GM21737 (cell line): ENCODE data around the gene EYA3.

ENCODE experiments used
- ATAC-seq: cut with Tn5 transposase; IDR thresholded peaks from one replicate; pipeline ENCODE4 v1.9.1; 2021; ENCODE audit warnings: mild to moderate bottlenecking, moderate library complexity; ENCODE audit not compliant: unreplicated experiment

Gene EYA3

GRCh38 chr1:28071813-28072212 lies 16.6 kb downstream of the EYA3 start:
- ATAC-seq = no peak

DNA sequence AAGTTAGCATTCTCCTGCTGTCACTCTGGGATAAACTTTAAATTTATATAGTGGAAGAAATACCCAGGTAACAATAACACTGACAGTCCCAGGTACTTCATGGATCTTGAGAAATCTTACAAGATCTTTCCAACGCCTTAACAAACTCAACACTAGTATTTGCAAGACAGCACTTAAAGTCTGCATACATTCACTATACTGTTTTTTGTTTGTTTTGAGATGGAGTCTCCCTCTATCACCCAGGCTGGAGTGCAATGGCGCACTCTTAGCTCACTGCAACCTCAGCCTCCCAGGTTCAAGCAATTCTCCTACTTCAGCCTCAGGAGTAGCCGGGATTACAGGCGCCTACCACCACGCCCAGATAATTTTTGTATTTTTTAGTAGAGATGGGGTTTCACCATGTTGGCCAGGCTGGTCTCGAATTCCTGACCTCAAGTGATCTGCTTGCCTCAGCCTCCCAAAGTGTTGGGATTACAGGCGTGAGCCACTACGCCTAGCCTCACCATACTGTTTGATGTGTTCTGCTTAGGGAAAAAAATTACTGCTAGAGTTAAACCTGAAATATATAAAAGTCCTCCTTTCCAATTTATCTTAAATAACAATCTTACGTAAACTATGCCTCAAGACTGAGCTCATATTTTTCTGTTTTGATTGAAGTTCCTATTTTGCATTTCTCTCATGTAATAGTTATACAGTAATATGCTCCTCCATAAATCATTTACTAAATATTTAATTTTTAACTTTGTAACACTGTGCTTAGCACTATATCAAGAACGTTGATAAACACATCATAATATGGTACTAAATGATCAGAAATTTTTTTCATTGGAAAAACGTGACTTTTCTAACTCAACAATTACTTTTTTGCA lies 17.5 kb downstream of the EYA3 start:
- no peak for ATAC-seq

DNA sequence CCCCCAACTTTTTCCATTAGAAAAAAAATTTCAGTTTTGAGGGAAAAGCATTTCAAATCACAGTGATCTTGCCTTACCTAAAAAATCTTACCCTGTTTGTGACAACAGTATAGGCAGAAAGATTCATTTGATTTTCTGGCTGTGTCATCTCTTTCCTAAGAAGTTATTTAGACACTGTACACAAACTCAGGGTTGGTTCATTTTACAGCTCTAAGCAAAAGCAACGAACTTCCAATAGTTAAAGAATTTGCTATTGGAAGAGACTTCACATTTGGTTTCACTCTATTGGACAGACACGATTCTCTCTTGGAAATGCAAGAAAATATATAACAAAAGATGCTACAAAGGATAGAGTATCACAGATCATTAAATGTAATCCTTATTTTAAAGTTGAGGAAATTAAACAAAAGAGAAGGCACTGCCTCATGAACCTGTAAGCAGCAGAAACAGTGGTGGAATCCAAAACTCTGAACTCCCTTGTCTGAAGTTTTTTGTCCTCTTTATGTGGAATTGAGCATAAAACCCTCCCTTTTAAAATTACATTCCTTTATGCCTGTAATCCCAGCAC lies 20.8 kb downstream of the EYA3 start:
- no peak for ATAC-seq

GRCh38 chr1:28066393-28067154 lies 21.8 kb downstream of the EYA3 start:
- ATAC-seq = no peak

GRCh38 chr1:28064064-28064463 lies 24.3 kb downstream of the EYA3 start:
- no peak for ATAC-seq

GRCh38 chr1:28062806-28063205 lies 25.6 kb downstream of the EYA3 start:
- no peak for ATAC-seq

DNA sequence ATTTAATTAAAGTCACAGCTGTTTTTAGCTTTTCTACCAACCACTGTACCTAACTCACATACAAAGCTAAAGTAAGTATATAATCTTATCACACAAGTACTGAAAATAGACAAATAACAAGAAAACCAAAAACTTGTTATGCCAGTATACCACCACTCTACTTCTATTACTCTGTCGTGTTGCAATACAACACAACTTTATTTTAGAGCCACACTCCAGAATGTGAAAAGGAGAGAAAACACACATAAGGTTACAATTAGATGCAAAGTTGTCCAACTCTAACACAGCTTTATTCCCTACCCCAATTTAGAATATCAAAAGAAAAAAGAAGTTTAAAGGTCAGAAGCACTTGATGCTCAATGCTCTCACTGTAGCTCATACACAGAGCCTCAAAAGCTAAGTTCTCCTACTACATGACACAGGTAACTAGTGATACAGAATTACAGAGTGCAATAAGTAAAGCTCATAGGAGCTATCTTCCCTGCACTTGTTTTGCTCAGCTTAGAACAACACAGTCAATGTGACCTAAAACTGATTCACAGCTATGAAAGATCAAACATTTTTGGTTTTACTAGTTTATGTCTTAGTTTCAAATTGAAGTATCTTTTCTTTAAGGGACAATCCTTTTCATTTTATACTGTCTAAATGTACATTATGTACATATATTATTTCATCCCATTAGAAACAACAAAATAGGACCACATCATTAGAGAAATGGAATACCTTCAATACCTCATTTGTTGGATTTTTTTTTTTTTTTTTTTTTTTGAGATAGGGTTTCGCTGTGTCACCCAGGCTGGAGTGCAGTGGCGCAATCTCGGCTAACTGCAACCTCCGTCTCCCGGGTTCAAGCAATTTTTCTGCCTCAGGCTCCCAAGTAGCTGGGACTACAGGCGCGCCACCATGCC lies 29.2 kb downstream of the EYA3 start:
- no peak for ATAC-seq

DNA sequence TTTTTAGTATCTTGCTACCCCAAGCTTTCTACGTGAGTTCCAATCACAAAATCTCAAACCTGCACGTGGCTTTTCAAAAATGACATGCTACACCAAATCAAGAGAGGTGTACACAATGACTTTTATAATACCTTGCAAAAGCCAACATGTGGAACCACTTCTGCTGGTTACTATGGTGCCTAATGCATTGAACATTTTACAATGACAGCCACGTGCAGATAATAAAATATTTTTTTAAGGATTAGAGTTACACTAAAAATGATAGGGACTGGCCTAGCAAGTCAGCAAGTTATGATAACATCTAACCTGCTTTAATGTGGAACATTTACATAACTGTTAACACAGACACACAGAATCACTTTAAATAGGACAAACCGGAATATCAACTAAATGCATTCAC lies 30.2 kb downstream of the EYA3 start:
- ATAC-seq = no peak

GRCh38 chr1:28056129-28056925 lies 32.1 kb downstream of the EYA3 start:
- no peak for ATAC-seq

- no peak for ATAC-seq
Observed at GRCh38 chr1:28050776-28051175, 37.6 kb downstream of the EYA3 start.

DNA sequence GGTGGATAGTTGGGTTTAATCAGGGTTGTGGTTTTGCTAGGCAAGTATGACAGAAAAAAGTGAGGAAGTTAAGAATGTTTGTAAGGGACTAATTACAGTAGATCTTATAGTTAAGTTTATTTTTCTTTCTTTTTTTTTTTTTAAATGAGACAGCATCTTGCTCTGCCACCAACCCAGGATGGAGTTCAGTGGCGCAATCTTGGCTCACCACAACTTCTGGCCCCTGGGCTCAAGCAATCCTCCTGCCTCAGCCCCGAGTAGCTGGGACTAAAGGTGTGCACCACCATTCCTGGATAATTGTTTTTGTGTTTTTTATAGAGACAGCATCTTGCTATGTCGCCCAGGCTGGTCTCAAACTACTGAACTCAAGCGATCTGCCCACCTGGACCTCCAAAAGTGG lies 41.7 kb downstream of the EYA3 start:
- ATAC-seq = no peak

GRCh38 chr1:28045777-28046176 lies 42.6 kb downstream of the EYA3 start:
- ATAC-seq = no peak

- no peak for ATAC-seq
Observed at GRCh38 chr1:28044399-28044798, 44.0 kb downstream of the EYA3 start.

DNA sequence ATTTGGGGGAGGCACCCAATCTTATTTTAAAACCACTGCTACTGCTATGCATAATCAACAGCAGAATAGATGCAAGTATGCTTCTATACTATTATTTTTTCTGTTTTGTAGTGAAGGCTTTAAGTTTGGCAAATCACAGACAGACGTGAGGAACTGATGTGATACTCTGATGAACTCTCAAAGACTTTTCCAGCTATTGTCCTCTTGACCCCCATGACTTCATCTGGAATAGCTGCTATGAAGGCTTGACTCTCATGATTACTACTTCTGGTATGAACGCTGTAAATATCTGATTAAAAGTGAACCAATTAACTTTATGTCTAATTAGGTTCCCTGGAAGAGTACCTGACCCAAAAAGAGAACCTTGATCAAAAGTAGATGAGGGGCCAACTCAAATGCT lies 49.1 kb downstream of the EYA3 start:
- no peak for ATAC-seq

DNA sequence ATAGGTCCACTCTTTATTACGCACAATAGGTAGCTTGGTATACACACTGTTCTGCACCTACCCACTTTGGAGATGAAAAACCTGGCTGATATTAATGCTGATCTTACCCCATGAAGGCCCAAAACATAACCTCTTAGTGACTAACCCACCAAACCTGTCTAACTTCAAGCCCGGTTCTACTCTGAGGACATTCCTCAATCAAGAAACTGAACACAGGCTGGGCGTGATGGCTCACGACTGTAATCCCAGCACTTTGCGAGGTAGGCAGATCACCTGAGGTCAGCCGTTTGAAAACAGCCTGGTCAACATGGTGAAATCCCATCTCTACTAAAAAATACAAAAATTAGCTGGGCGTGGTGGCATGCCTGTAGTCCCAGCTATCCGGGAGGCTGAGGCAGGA lies 50.5 kb downstream of the EYA3 start:
- no peak for ATAC-seq

DNA sequence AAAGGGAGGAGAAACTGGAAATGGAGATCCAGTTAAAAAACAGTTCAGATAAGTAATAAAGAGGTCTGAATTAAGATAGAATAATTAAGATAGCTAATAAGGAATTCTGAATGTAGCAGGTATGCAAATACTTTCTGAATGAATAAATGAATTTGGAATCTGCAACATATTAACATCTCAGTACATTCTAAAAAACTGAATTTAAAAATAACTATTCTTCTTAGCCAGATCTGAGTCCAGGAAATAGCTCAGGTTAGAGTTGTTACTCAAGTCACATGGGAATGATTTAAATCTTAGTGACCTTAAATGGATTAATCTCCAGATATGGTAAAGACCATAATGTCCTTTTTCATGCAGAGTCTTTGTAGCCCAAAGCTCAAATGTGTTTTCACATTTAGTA lies 51.2 kb downstream of the EYA3 start:
- no peak for ATAC-seq

- ATAC-seq = no peak
Observed at GRCh38 chr1:28036431-28036830, 52.0 kb downstream of the EYA3 start.

- no peak for ATAC-seq
Observed at GRCh38 chr1:28035420-28035819, 53.0 kb downstream of the EYA3 start.

GRCh38 chr1:28032281-28032680 lies 56.1 kb downstream of the EYA3 start:
- ATAC-seq = no peak

- ATAC-seq = no peak
Observed at GRCh38 chr1:28031173-28031572, 57.2 kb downstream of the EYA3 start.
